K562 (cell line): ENCODE measurements around the gene CCDC85C. TPM values are rescaled to one million over a fixed set of nuclear protein-coding genes. Genes with fewer than 3 reads are reported as not detected.
A peak's percentile ranks its signal among the peaks of the same experiment; 100 is the strongest.

Source experiments
- ATAC-seq: fragments of 200-7000 bp; cut with Tn5 transposase; 3 replicates; pipeline ENCODE4 v1.9.1; 2020; ENCODE audit warnings: moderate library complexity
- BruUV-seq: library from RNA; stranded (reverse); fragments of 400-500 nt; replicated peaks from 2 replicates; lab custom pipeline; 2021; lab: Mats Ljungman, UMichigan
- CTCF ChIA-PET: fragments of 300-600 bp; formaldehyde crosslinking; extraction: SDS; loops from one replicate; lab custom pipeline; 2021; ENCODE audit warnings: low intra/inter-chr PET ratio; lab: Yijun Ruan, JAX
- POLR2A ChIA-PET: fragments of 300-600, 350-650 bp; sonication (Branson Sonifier 250); formaldehyde crosslinking; extraction: SDS; loops from one replicate; lab custom pipeline; 2021; ENCODE audit warnings: antibody characterized with exemption, inconsistent platforms; lab: Yijun Ruan, JAX
- DNase-seq, 4 experiments: peaks; one replicate each; pipeline versions ENCODE4 v3.0.0 to v3.0.0-alpha.2; 2011 to 2018; ENCODE audit warnings: low spot score in 3 of 4, mixed read lengths in 3 of 4; ENCODE audit errors: extremely low read depth in 1 of 4
- FAIRE-seq: peaks from 2 replicates; lab custom pipeline; 2011; peaks lifted over from hg19 to GRCh38; lab: Jason Lieb, UNC
- H2AFZ ChIP-seq: 2 replicates; pipeline ENCODE4 v1.6.0; 2011; ENCODE audit warnings: low read depth, low read length, control low read depth, inconsistent platforms
- H3K27ac ChIP-seq: fragments of 200-600 bp; 3 replicates; pipeline ENCODE4 v1.8.0; 2011; ENCODE audit warnings: low read depth, mild to moderate bottlenecking, control low read depth, inconsistent platforms, low read length, moderate library complexity, mixed read lengths; ENCODE audit errors: extremely low read depth
- H3K27me3 ChIP-seq, 2 experiments: fragments of 300-600 bp in 1 of 2; 2 replicates in 1 of 2; 3 replicates in 1 of 2; pipeline versions ENCODE4 v1.6.0 to v1.8.0; 2011; ENCODE audit warnings: inconsistent platforms in 2 of 2, low read length in 2 of 2, mild to moderate bottlenecking in 1 of 2, mixed read lengths in 1 of 2, moderate library complexity in 1 of 2; ENCODE audit not compliant: control insufficient read depth in 2 of 2, insufficient read depth in 2 of 2
- H3K36me3 ChIP-seq: fragments of 300-600 bp; 3 replicates; pipeline ENCODE4 v1.8.0; 2011; ENCODE audit warnings: mild to moderate bottlenecking, low read length, inconsistent platforms; ENCODE audit not compliant: control insufficient read depth, insufficient read depth
- H3K4me1 ChIP-seq, 2 experiments: fragments of 200-600 bp in 1 of 2; replicated peaks in 1 of 2; 2 replicates in 1 of 2; 3 replicates in 1 of 2; pipeline versions ENCODE4 v1.5.1 to v1.8.0; 2011; ENCODE audit warnings: inconsistent platforms in 2 of 2, low read length in 2 of 2, mild to moderate bottlenecking in 1 of 2, mixed read lengths in 1 of 2, moderate library complexity in 1 of 2; ENCODE audit not compliant: control insufficient read depth in 2 of 2, insufficient read depth in 2 of 2
- H3K4me2 ChIP-seq: 2 replicates; pipeline ENCODE4 v1.6.1; 2011; ENCODE audit warnings: low read length, control low read depth, inconsistent platforms, mixed read lengths; ENCODE audit not compliant: insufficient read depth
- H3K4me3 ChIP-seq: fragments of 200-600 bp; sonication (generic), shearing (Covaris generic); 2 replicates; pipeline ENCODE4 v1.5.1; 2016; ENCODE audit warnings: control low read depth, inconsistent platforms
- H3K79me2 ChIP-seq: fragments of 200-600 bp; 3 replicates; pipeline ENCODE4 v1.8.0; 2011; ENCODE audit warnings: low read length, inconsistent platforms; ENCODE audit not compliant: control insufficient read depth, insufficient read depth
- H3K9ac ChIP-seq, 2 experiments: 2 replicates each; pipeline versions ENCODE4 v1.6.0 to v1.6.1; 2011; ENCODE audit warnings: low read depth in 2 of 2, low read length in 2 of 2, control low read depth in 1 of 2, inconsistent platforms in 1 of 2, mild to moderate bottlenecking in 1 of 2, mixed read lengths in 1 of 2; ENCODE audit not compliant: insufficient read depth in 1 of 2
- H3K9me1 ChIP-seq: one replicate; pipeline ENCODE4 v1.6.0; 2011; ENCODE audit warnings: inconsistent platforms, mild to moderate bottlenecking, low read length, moderate library complexity; ENCODE audit not compliant: control insufficient read depth, insufficient read depth
- H3K9me3 ChIP-seq: replicated peaks from 2 replicates; pipeline ENCODE4 v1.5.1; 2011; ENCODE audit warnings: low read depth, low read length, inconsistent platforms; ENCODE audit not compliant: control insufficient read depth, insufficient read depth
- H4K20me1 ChIP-seq: replicated peaks from 2 replicates; pipeline ENCODE4 v1.6.1; 2011; ENCODE audit warnings: low read length, inconsistent platforms, mixed read lengths; ENCODE audit not compliant: control insufficient read depth, insufficient read depth
- ERF ChIP-seq: fragments of 450-650 bp; formaldehyde crosslinking; IDR thresholded peaks from 2 replicates; pipeline ENCODE4 v1.4.0; 2020; ENCODE audit warnings: mild to moderate bottlenecking, mixed read lengths
- ILF3 ChIP-seq: fragments of 450-650 bp; IDR thresholded peaks from 2 replicates; pipeline ENCODE4 v1.6.1; 2018; ENCODE audit warnings: antibody characterized with exemption, mild to moderate bottlenecking, moderate library complexity, borderline replicate concordance
- POLR2G ChIP-seq: fragments of 200-400 bp; formaldehyde crosslinking; IDR thresholded peaks from 2 replicates; pipeline ENCODE4 v1.6.1; 2017; ENCODE audit warnings: low read depth, mild to moderate bottlenecking, antibody characterized with exemption, low read length, moderate library complexity
- PTTG1 ChIP-seq: fragments of 450-650 bp; IDR thresholded peaks from 2 replicates; pipeline ENCODE4 v1.6.1; 2016; ENCODE audit warnings: low read depth, mild to moderate bottlenecking, missing genetic modification characterization, missing compliant biosample characterization
- WGBS: fragments of 100-300 bp; shearing (Covaris generic); methylation state at CpG from one replicate; pipeline ENCODE4 v1.1.6; 2016; ENCODE audit warnings: low coverage, mixed read lengths; ENCODE audit not compliant: insufficient coverage; ENCODE audit errors: missing lambda C conversion rate; 5-methylcytosine and 5-hydroxymethylcytosine counted together
- in situ Hi-C: fragments of 300-500 bp; cut with MboI; formaldehyde crosslinking; loops from 4 replicates; pipeline ENCODE4 v1.15.0; 2018; ENCODE audit warnings: inconsistent platforms, mixed read lengths
- intact Hi-C: fragments of 100-400 bp; cut with micrococcal nuclease; formaldehyde crosslinking; loops from 2 replicates; pipeline ENCODE4 v1.14.2; 2022
- polyA plus RNA-seq, 8 experiments: library from polyadenylated mRNA; depleted of rRNA in 4 of 8; stranded (reverse) in 5 of 8; unstranded in 3 of 8; fragments of >200 nt; fragmentation: Nextera tagmentation in 2 of 8; fragmentation: Illumina TruSeq in 1 of 8; extraction: Ambion mirVana in 2 of 8; extraction: Trizol in 1 of 8; gene quantifications; 2 replicates each; pipeline versions ENCODE4 v1.2.1 to v1.2.3, GENCODE V29; 2011 to 2014; ENCODE audit warnings: inconsistent platforms in 1 of 8, missing spikeins in 1 of 8
- total RNA-seq, 7 experiments: library from RNA; depleted of rRNA in 6 of 7; stranded (reverse); fragments of >200 nt in 6 of 7; fragmentation: Illumina TruSeq in 2 of 7; extraction: Trizol in 2 of 7; gene quantifications; 2 replicates each; pipeline versions ENCODE4 v1.2.1 to v1.2.3, GENCODE V29; 2011 to 2021; ENCODE audit warnings: low replicate concordance in 1 of 7

The CCDC85C gene
- total and polyA plus RNA-seq, 9 of the 15 experiments (the other 6 are each of a cell fraction or from before 2014, with no cell fraction given), result 0.18 to 22.0 (median 6.3) TPM

DNA sequence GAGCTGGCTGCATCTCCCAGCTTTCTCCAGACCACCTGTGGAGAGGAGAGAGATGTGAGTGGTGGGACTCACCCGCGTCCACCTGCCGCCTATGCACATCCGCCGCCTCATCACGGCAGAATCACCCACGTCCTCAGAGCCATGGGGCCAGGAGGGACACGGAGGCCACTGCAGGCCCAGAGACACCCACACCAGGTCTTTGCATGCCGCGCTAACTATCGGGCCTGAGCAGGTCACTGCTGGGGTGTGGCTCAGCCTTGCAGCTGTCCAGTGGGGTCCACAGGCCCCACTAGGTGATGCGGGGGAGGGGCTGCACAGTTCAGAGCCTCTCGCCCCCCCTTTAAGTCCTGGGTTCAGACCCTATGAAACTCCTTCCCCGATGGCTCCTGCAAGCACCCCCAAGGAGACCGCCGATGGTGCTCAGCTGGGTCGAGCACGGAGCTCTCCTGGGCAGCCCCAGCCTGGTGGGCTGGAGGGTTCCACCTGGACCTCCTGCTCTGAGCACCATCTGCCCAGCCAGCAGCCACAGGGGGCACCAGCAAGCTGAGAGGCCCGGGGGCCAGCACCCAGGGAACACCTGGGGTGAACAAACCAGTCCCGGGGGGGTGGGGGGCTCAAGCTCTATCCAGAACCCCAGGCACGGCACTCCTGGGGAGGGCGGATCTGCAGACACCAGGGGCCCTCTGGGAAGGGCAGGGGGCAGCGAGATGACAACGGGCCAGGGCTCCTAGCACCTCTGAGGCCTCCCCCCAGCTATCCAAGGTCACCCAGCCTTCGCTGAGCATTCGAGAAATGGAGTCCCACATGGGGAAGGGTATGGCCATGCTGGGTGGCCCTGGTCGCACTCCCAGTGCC is 88.5 kb downstream of the CCDC85C start:
- H3K9me3 ChIP-seq, result no peaks in the 10 kb centered on the region
- intact Hi-C loops (no loop called here), in situ Hi-C loops (no loop called here)
- no peak overlapping the region for H2AFZ ChIP-seq
- no peak overlapping the region; a peak in 1 of 4 replicates for H3K9ac ChIP-seq
- no peaks in the 10 kb centered on the region for H3K27me3 ChIP-seq
- TF ChIP-seq PTTG1 (tag), result no peak
- TF ChIP-seq ERF, result no peak
- peak; percentile 8; the same call in 1 of the 2 replicates for TF ChIP-seq POLR2G
- TF ChIP-seq ILF3, result no peak
- TF ChIP-seq, all 486 proteins: peak for 1
- POLR2A ChIA-PET, result interaction anchor here (0.9 kb wide), 1 partner anchor 25 kb away, joined by 3 read pairs; no protein-coding TSS in a partner anchor
- no TSS peak for BruUV-seq
- Histone ChIP-seq H3K4me1 (peaks cover 0 to 17% of the 10 kb centered on the region in 2 experiments; a peak in 2 of 5 replicates), H3K9me1 (no peaks in the 10 kb centered on the region), H3K79me2 (no peaks in the 10 kb centered on the region), H3K4me3 (no peak overlapping the region), H4K20me1 (0 out of 2 replicates have a peak, but pooled peaks cover 6% of the 10 kb centered on the region), H3K27ac (no peak overlapping the region), H3K36me3 (peaks cover 17% of the 10 kb centered on the region; the same call in 1 of the 3 replicates), H3K4me2 (no peak overlapping the region)
- no peak for FAIRE-seq
- ATAC-seq, result no peak
- CTCF ChIA-PET, result no interaction called here
- no peak for DNase-seq
- 79% methylated on average over 12 of the region's 27 CpGs for WGBS
